HG03159 (cell line): ENCODE measurements around the gene PFN3.

Experiments used
- ATAC-seq: cut with Tn5 transposase; IDR thresholded peaks from one replicate; pipeline ENCODE4 v1.9.1; 2021; ENCODE audit warnings: mild to moderate bottlenecking, moderate library complexity; ENCODE audit not compliant: unreplicated experiment

Gene PFN3

GRCh38 chr5:177396807-177397206, 3.7 kb downstream of the PFN3 start:
- no peak for ATAC-seq

GRCh38 chr5:177396078-177396477, 4.4 kb downstream of the PFN3 start:
- no peak for ATAC-seq

GRCh38 chr5:177393990-177394389, 6.5 kb downstream of the PFN3 start:
- ATAC-seq: no peak

DNA sequence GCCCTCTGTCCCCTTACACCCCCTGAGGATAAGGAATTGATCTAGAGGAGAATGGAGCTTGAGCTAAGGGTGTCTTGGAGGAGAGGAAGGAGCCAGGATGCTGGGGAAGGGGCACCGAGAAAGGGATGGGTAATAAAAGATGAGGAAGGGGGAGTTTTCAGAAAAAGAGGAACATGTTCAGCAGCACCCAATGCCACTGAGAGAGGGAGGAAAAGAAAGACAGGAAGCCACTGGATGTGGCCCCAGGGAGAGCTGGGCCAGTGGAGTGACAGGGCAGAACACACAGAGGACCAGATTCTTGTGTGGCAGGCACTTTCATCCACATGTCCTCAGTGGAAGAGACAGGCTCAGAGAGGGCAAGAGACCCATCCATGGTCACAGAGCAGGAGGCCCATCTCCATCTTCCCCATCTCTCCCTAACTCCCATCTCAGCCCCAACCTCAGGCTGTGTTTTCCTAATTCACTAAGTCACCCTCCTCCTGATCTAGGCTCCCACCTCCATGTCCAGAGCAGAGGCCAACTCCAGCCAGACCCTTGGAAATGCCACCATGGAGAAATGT, 7.2 kb downstream of the PFN3 start:
- ATAC-seq: no peak

DNA sequence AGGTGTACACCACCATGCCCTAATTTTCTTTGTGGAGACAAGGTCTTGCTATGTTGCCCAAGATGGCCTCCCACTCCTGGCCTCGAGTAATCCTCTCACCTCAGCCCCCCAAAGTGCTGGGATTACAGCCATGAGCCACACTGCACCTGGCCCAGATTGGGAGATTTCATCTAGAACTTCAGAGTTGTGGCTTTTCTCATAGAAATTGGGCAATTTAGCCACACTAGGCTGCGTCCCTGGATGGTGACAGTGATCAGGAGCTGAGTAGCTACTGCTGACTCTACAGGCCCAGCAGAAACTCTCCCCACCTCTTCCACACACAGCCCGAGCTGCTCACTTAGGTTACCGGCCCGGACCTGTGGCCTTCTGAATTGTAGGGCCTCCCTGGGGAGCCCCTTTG, 7.7 kb downstream of the PFN3 start:
- ATAC-seq: no peak

DNA sequence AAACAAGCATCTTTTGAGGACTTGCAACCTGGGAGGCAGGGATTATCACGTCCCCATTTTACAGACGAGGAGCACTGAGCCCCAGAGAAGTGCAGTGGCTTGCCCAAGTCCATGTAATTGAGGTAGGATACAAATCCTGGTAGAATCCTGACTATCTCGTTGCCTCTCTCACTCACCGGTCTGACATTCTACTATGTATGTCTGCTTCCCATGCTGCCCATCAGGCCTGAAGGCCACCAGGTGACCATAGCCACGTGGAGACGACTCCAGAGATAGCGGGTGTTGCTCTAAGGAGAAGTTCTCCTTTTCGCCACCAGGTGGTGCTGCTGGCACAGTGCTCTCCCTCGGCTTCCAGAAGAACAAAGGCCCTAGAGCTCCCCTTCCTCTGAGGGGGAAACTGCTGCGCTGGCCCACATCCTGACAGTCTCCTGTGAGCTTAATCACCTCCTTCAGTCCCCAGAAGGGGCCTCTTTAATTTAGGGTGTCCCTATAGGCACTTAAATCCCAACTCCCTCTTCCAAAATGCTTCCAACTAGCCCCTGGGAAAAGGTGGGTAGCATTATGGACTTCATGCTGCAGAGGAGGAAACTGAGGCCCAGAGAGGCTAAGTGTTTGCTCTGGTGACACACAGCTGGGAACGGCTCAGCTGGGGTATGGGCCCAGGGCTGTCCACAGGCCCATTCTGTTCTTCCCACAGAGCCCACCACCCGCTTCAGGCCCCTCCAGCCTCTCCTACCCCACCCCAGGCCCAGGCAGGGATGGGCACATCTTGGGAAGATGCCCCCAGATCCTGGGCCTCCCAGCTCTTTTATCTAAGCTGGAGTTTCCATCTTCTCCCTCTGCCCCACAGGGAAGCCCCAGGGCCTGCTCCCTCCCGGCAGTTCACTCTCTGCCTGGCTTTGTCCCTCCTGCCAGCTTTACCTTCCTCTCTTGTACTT, 9.8 kb downstream of the PFN3 start:
- no peak for ATAC-seq

DNA sequence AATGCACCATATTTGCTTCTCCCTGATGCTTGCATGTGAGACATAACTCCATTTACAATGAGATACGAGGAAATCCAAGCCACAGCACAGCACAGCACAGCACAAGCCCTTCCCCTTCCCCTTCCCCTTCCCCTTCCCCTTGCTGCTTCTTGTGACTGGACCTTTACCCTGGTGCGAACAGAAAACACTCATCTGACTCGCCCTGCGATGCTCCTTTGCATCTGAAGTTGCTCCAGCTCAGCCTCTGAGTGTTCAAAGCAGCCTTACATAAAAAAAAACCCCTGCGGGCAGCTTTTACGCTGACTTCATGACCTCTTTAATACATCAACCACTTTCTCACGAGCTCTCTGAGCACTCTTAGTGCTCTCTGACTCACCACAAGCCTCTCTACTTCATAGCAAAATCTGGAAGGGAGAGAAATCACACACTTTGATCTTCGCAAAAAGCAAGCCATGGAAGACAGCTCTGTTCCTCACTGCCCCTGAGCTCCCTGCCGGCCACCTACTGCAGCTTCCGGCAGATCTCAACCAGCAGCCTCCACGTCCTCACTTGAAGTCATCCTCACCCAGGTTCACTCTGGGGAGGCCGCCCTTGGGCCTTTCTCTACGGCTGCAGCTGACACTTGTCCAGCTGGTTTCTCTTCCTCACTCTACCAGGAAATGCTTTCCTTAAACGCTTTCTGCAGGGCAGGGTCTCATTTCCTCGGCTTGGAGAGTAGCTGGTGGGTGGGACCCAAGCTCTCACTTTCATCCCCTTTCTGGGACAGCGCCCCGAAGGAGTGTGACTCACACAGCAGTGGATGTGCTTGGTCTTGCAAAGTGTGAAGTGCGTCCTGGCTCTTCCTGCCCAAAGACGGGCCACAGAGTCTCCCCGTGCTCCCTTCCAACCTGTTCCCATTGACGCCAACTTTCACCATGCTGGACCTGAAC, 11.0 kb downstream of the PFN3 start:
- no peak for ATAC-seq

DNA sequence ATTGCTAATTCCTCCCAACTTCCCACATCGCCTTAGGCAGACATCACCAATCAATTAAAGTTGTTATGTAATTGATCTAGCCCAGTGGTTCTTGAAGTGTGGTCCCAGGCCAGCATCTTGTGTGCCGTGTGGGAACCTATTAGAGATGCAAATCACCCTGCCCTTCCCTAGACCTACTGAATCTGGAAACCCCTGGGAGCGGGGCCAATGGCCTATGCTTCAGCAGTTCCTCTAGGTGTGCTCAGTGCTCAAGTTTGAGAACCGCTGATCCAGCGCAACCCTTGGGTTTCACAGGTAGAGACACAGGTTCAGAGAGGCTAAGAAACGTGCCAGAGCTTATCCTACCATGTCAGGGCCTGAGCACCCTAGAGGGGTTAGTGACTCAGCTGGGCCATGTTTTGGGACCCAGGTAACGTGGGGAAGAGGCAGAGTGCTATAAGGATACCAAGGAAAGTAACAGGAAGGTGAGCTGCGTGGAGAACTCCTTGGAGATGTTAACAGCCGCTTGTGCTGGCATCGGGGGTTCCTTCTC, 11.9 kb downstream of the PFN3 start:
- no peak for ATAC-seq

DNA sequence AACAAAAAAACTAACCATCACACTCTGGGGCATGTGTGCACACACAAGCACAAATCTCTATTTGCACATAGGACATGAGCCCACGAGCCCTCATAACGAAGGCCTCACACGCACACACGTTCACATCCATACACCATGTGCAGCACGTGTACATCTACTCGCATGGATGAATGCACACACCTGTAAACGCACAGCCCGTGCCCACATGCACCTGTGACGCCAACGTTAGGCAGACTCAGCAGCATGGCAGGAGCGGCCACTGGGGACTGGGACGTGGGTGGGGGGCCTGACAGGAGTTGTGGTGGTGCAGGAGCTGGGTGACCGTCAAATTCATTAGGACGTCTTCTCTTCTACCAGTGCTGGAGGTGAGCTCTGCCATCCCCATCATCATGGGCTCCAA, 13.1 kb downstream of the PFN3 start:
- ATAC-seq: no peak

- ATAC-seq: no peak
These were observed 13.9 kb downstream of the PFN3 start for GRCh38 chr5:177386542-177386941.

DNA sequence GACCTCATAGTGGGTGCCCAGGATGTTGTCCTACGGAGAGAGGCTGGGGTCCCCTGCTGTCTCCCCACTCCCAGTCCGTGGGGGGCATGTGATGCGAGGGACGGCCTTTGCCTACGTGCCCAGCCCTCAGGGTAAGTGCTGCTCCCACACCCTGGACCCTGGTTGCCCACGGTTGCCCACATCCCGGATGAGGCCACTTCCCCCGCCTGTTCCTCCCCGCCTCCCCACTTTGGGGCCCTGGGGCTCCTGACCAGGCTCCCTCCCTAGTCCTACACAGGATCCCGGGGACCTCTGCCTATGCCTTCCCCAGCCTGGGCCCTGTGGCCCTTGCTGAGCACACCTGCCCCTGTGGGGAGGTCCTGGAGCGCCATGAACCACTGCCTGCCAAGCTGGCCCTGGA, 14.7 kb downstream of the PFN3 start:
- no peak for ATAC-seq

DNA sequence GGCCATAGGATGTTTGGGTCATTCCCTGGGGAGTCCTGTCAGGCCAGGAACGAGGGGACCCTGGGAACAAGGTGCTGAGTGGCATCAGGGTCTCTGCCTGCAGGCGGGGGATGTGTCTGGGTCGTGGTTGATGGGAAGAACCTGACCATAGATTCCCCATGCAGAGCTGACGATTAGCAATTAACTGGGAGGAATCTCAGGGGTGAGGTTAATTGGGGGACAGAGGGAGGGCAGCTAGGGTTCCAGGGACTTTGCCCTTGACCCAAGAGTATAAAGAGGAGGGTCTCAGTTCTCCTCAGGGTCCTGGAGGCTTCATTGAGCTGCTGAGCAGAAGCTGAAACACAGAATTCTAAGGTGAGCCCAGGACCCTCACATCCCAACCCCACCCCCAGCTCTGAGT, 16.3 kb downstream of the PFN3 start, which contains the start of gene SLC34A1:
Gene SLC34A1 (plus strand): TSS at position 301 of the 400 bp plus-strand sequence. CDS start 1,308 bp downstream, outside the sequence.
- no peak for ATAC-seq

DNA sequence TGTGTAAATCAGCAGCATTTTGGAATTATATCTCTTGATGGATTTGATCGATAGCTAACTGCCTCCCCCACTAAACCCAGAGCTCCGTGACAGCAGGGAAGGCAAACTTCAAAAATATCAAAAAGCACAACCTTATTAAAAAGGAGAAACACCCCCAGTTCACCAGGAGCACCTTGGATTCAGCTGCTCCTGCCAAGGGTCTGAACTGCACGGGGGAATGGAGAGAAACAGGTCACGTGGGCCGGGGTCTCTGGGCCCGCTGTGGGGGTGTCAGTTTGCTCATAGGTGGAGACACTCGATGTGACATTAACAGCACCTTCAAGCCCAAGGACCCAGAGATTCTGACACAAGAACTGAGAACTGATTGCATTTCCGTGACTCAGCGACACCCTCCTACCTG, 17.3 kb downstream of the PFN3 start:
- ATAC-seq: no peak

GRCh38 chr5:177382423-177383029, 17.9 kb downstream of the PFN3 start:
- ATAC-seq: no peak

DNA sequence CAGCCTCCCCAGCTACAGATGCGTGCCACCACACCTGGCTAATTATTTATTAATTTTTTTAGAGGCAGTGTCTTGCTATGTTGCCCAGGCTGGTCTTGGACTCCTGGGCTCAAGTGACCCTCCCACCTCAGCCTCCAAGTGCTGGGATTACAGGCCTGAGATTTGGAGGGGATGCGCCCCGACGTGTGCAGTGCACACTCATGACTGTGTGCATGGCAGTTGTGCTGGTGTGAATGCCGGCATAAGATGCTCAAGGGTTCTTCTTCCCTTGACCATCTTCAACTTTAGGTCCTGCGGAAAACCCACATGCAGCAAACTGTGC, 19.7 kb downstream of the PFN3 start:
- ATAC-seq: no peak

DNA sequence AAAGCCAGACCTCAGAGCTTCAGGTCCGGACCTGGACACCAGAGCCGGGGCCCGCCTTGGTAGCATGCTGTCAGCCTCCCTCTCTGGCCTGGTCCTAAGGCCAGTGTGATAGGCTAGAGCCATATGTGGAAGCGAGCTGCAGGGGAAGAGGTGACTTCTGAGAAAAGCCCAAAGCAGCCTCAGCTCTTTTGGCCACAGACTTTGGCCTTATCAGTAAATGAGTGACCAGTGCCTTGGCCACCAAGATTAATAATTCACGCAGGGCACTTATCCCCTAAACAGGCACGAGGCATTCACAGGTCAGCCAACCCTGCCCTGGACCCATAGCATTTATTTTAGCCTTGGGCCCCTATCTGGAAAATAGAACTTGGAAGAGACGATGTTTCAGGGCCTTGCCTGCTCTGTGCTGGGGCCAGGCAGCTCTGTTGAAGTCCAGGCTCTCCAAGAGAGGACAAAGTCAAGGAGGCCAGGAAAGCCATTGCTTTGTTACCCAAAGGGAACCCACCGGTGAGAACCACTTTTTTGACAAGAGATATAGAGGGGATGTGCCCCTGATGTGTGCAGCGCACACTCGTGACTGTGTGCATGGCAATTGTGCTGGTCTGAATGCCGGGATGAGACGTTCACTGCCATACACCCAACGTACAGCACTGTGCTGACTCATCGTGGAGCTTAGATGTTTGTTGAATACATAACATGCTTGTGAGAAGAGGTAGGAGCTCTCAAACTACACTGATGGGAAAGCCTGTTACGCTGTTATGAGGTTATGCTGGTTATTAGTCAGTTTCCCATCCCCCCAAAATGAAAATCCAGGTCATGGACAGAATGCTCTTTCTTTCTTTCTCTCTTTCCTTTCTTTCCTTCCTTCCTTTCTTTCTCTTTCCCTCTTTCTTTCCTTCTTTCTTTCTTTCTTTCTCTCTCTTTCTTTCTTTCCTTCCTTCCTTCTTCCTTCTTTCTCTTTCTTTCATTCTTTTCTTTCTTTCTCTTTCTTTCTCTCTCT, 21.3 kb downstream of the PFN3 start:
- no peak for ATAC-seq

DNA sequence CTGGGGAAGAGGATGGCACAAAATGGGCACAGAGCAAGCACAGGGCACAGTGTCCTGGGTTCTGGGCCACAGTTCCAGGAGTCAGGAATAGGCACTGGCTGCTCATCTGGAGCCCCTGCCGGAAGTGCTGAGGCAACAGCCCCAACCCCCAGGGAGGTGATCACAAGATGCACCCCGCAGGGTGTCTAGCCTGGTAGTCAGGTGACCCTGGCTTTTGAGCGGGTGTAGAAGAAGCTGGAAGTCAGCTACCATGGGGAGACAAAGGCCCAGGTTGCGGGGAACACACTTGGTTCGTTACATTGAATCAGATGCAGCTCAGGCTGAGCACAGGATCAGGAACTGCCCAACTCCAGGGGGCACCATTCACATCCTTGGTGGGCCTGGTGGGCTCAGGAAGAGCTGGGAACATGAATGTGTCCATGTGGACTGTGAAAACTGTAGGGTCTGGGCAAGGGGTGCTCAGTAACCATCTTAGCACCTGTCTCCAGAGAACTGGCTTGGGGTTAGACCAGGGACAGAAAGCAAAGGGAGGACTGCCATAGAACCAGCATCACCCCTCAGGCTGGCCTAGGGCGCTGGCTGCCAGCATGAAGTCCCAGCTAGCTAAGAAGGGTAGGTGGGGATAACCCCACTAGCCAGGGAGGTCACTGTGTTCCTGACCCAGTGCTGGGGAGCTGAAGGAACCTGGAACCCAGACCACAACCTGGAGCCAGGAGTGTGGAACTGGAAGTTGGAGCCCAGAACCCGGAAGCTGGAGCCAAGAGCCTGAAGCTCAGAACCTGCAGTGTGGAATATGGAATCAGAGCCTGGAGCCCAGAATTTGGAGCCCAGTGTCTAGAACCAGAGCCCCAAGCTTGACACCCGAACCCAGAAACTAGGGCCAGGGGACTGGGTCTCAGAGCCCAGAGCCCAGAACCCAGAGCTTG, 22.3 kb downstream of the PFN3 start:
- ATAC-seq: no peak

DNA sequence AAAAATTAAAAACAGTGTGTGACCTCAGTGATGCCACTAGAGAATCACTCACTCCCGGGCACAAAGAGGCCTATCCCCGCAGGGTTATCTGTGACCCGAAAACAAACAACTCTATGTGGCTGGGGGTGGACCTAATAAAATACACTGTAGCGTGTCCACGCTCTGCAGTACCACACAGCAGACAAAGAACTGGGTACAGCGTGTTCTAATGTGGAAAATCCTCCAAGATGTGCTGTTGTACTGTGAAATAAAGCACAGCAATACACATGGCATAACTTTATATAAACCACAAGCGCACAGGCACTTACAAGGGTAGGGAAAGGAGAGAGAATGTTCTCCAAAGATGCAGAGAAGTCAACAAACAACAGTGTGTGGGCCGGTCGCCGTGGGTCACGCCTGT, 24.4 kb downstream of the PFN3 start:
- no peak for ATAC-seq
